Right atrium auricular region (tissue), 2 donors: Measurements from ENCODE around the gene PMPCA. TPM values are rescaled to one million over a fixed set of nuclear protein-coding genes. Genes with fewer than 3 reads are reported as not detected.

Experiments
- DNase-seq: peaks from one replicate; pipeline ENCODE4 v3.0.0-alpha.2; 2019; ENCODE audit warnings: low spot score
- H3K27ac ChIP-seq, 2 donors: fragments of 200-600 bp; sonication (generic); 1 replicate in 1 of 2; 2 replicates in 1 of 2; pipeline ENCODE4 v1.5.1; 2016 to 2019
- H3K27me3 ChIP-seq, 2 donors: fragments of 200-600 bp; sonication (generic); one replicate each; pipeline versions ENCODE4 v1.5.1 to v1.6.0; 2017 to 2019
- H3K36me3 ChIP-seq: fragments of 200-600 bp; sonication (generic); one replicate; pipeline ENCODE4 v1.5.1; 2016
- H3K4me1 ChIP-seq, 2 donors: fragments of 200-600 bp; sonication (generic); one replicate each; pipeline versions ENCODE4 v1.5.1 to v1.6.0; 2017 to 2019
- H3K4me3 ChIP-seq, 2 donors: fragments of 200-600 bp; sonication (generic); 1 replicate in 1 of 2; 2 replicates in 1 of 2; pipeline ENCODE4 v1.5.1; 2017 to 2019; ENCODE audit warnings: mild to moderate bottlenecking in 1 of 2, moderate library complexity in 1 of 2
- H3K9me3 ChIP-seq, 2 donors: fragments of 200-600 bp; sonication (generic); one replicate each; pipeline ENCODE4 v1.5.1; 2019
- total RNA-seq, 2 donors: library from RNA; depleted of rRNA; stranded (reverse); fragments of >200 nt; gene quantifications; one replicate each; pipeline ENCODE4 v1.1.0, GENCODE V29; 2016
- TF ChIP-seq, protein P1 (sequence below), 2 donors: fragments of 200-600 bp; sonication (generic); IDR thresholded peaks; one replicate each; pipeline ENCODE4 v1.5.1; 2019; ENCODE audit warnings: antibody characterized with exemption in 2 of 2

PMPCA gene
- total RNA-seq, 2 donors from 2014 or later = 40.8 to 47.4 TPM

DNA sequence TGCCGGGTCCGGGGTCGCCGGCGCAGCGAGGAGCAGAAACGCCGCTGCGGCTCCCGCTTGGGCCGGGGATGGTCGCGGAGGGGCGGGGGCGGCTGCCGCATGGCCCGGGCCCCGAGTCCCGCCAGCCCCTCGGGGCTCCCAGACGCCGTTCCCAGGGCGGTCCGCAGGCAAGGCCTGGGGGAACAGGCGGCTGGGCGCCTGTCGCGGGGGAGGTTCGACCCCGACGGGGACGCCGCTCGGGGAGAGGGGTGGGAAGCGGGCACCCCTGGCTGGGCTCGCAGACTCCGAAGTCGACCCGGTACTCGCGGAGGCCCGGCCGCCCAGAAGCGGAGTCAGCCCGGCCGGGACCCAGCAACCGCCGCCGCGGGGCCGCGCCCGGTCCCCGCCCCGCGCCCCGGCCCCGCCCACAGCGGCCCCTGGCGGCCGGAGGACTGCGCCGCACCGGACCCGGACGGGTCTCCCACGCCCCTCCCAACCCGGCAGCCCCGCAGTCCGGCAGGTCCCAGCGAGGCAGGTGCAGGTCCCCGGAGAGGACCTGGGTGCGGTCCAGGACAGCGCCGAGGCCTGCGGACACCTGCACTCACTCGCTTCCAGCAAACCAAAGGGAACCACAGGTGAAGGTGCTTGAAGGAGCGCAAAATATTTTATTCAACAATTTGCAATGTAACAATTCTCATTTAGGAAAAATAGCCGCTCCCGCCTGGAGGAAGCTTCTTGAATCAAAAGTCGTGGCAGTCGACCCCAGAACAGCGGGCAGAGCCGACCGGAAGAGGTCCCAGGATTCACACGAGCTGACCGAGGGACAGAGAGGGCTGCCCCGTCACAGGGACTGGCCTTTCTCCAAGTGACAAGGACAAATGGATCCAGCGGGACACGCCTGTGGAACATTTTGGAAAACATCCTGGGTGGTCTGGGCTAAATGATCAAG lies 29.3 kb downstream of the PMPCA start, which contains the start of gene INPP5E:
Gene INPP5E, minus strand, starts transcription at position 365 of the 928 bp plus-strand sequence. CDS start 426 bp downstream, outside the sequence.
- H3K27me3 ChIP-seq = no peaks in the 10 kb centered on the region
- TF ChIP-seq, protein P1, sequence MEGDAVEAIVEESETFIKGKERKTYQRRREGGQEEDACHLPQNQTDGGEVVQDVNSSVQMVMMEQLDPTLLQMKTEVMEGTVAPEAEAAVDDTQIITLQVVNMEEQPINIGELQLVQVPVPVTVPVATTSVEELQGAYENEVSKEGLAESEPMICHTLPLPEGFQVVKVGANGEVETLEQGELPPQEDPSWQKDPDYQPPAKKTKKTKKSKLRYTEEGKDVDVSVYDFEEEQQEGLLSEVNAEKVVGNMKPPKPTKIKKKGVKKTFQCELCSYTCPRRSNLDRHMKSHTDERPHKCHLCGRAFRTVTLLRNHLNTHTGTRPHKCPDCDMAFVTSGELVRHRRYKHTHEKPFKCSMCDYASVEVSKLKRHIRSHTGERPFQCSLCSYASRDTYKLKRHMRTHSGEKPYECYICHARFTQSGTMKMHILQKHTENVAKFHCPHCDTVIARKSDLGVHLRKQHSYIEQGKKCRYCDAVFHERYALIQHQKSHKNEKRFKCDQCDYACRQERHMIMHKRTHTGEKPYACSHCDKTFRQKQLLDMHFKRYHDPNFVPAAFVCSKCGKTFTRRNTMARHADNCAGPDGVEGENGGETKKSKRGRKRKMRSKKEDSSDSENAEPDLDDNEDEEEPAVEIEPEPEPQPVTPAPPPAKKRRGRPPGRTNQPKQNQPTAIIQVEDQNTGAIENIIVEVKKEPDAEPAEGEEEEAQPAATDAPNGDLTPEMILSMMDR (IDR thresholded peaks at IDR 0.05) = peak; percentile 73 to 95
- peaks cover 41% of the 10 kb centered on the region for H3K36me3 ChIP-seq
- DNase-seq = no peak
- peak within 1 kb of the TSS; percentile 96 to 98 for H3K4me3 ChIP-seq
- H3K27ac ChIP-seq = peak within 1 kb of the TSS; percentile 82 to 83
- no peaks in the 10 kb centered on the region for H3K9me3 ChIP-seq
- H3K4me1 ChIP-seq = peaks cover 0 to 37% of the 10 kb centered on the region in 2 donors

DNA sequence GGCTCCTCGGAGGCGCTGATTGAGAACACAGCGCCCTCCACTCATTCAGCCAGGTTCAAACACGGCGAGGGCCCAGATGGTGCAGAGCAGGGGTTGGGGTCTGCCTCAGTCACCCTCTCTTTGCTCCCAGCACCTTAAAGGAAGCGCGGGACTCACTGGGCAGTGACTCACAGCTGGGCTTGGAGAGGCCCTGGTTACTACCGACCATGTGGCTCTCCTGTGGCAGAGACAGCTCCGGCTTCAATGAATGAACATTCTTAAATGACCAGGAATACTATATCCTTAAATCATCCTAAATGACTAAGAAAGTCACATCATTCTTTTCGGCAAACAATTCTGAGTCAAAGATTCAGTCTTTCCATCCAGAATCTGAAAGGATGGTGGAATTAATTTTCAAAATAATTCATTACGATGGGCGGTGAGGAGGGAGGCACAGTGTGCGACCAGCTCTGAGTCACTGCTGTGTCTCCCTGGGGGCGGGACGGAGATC lies 30.8 kb downstream of the PMPCA start:
- TF ChIP-seq, protein P1 (IDR thresholded peaks at IDR 0.05) = no peak
- H3K36me3 ChIP-seq = peaks cover 55% of the 10 kb centered on the region
- H3K9me3 ChIP-seq = no peaks in the 10 kb centered on the region
- no peak for DNase-seq
- H3K27me3 ChIP-seq = no peaks in the 10 kb centered on the region
- no peak overlapping the region for H3K4me3 ChIP-seq
- H3K4me1 ChIP-seq = peaks cover 0 to 36% of the 10 kb centered on the region in 2 donors
- H3K27ac ChIP-seq = peak overlapping the region in 1 of 2 donors; percentile 82

DNA sequence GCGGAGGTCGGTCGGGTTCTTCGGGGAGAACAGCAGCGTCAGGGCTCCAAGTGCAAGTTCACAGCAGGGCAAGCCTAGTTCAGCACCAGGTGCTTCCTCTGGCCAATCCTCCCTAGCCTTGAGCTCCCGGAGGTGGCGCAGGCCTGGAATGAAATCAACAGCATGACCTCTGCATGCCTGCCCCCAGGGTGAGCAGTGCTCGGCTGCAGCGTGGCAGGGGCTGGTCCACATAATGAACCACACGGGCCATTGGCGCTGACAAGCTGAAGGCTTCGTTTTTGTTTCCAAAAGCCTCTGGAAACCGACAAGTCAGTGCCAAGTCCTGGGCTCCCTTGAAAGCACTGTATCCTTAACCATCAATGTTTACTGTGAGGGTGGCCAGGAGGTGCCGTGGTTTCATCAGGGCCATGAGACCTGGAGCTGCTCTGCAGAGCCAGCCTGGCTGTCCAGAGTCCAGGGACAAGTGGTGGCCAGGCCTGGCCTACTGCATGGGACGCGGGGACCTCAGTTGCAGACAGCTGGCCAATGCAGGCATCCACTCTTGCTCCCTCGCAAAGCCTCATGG lies 31.3 kb downstream of the PMPCA start:
- Histone ChIP-seq H3K27ac (no peak overlapping the region), H3K4me1 (peaks cover 0 to 31% of the 10 kb centered on the region in 2 donors), H3K9me3 (no peaks in the 10 kb centered on the region), H3K27me3 (no peaks in the 10 kb centered on the region), H3K4me3 (no peak overlapping the region), H3K36me3 (peaks cover 60% of the 10 kb centered on the region)
- TF ChIP-seq, protein P1 (IDR thresholded peaks at IDR 0.05) = no peak
- no peak for DNase-seq

DNA sequence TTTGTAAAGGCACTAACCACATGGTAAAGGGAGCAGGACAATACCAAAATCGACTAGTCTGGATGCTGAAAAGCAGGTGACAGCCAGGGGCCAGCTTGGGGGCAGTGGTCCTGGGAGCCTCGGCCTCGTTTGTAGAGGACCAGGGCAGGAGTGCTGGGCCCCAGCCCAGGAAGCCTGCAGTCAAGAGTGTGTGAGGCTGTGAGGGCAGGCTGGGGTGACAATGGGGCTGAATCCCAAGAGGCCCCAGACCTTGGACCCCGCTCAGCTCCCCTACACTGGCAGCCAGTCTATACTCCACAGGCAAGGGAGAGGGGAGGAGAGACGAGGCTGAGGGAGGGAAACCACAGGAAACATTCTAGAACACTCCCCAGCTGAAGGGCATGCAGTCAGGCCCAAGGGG lies 31.8 kb downstream of the PMPCA start:
- DNase-seq = no peak

DNA sequence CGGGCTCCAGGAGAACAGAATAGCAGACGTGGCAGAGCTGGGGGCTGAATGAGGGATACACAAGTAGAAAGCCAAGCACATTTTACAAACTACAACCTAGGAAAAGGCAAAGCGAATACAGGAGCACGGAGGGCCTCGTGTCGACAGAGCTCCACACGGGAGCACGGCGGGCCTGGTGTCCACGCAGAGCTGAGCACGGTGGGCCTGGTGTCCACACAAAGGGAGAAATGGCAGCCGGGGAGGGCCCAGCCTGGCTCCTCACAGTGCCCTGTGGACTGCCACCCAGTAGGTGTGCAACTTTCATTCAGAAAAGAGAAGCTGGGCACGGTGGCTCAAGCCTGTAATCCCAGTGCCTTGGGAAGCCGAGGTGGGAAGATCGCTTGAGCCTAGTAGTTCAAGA lies 32.6 kb downstream of the PMPCA start:
- DNase-seq = no peak
- TF ChIP-seq, protein P1 (IDR thresholded peaks at IDR 0.05) = no peak
- Histone ChIP-seq H3K9me3 (no peaks in the 10 kb centered on the region), H3K4me1 (peaks cover 0 to 18% of the 10 kb centered on the region in 2 donors), H3K36me3 (peaks cover 73% of the 10 kb centered on the region), H3K27ac (no peak overlapping the region), H3K27me3 (no peaks in the 10 kb centered on the region), H3K4me3 (no peak overlapping the region)

More for the DNA sequence above, 31.8 kb downstream of the PMPCA start:
- Histone ChIP-seq H3K27me3 (no peaks in the 10 kb centered on the region), H3K4me3 (no peak overlapping the region), H3K9me3 (no peaks in the 10 kb centered on the region), H3K4me1 (peaks cover 0 to 26% of the 10 kb centered on the region in 2 donors), H3K27ac (no peak overlapping the region), H3K36me3 (peaks cover 65% of the 10 kb centered on the region)
- TF ChIP-seq, protein P1 (IDR thresholded peaks at IDR 0.05) = no peak
